Activated T-helper 17 cell treated with anti-CD3 and anti-CD28 coated beads, Interleukin-2, amount 50 U/mL, for 72 hours (primary cell): ENCODE measurements around the gene PSORS1C2. TPM values are rescaled to one million over a fixed set of nuclear protein-coding genes. Genes with fewer than 3 reads are reported as not detected.
A peak's percentile ranks its signal among the peaks of the same experiment; 100 is the strongest.

Source experiments
- ATAC-seq: fragments of 150-1000 bp; cut with Tn5 transposase; replicated peaks from 2 replicates; pipeline ENCODE4 v1.10.0; 2021; ENCODE audit warnings: mild to moderate bottlenecking, moderate library complexity
- H3K27ac Mint-ChIP-seq: one replicate; pipeline ENCODE4 v1.8.0; 2022; ENCODE audit warnings: mixed read lengths
- H3K27me3 Mint-ChIP-seq: one replicate; pipeline ENCODE4 v1.8.0; 2022; ENCODE audit warnings: mixed read lengths
- H3K36me3 Mint-ChIP-seq: one replicate; pipeline ENCODE4 v1.8.0; 2022; ENCODE audit warnings: low read depth, mild to moderate bottlenecking, mixed read lengths
- H3K4me1 Mint-ChIP-seq: one replicate; pipeline ENCODE4 v1.8.0; 2022; ENCODE audit warnings: mixed read lengths
- H3K4me3 Mint-ChIP-seq: one replicate; pipeline ENCODE4 v1.8.0; 2022; ENCODE audit warnings: mild to moderate bottlenecking, mixed read lengths
- H3K9me3 Mint-ChIP-seq: one replicate; pipeline ENCODE4 v1.8.0; 2022; ENCODE audit warnings: mixed read lengths
- total RNA-seq, 2 donors: library from RNA; stranded (reverse); gene quantifications; one replicate each; pipeline ENCODE4 v1.2.3, GENCODE V29; 2022

Gene PSORS1C2
- total RNA-seq, 2 donors from 2014 or later = not detected

DNA sequence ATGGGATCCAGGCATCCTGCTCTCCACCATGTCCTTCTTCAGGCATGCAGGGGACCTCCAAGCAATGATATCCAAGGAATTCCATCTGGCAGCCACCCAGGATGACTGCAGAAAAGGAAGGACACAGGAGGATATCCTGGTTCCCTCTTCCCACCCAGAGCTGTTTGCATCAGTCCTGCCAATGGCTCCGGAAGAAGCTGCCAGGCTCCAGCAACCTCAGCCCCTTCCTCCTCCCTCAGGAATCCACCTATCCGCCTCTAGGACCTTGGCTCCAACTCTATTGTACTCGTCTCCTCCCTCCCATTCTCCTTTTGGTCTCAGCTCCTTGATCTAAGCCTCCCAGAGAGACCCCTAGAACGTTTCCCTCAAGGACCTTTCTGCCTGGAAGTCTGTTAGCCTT, 733 bp upstream of the PSORS1C2 start:
- Mint-ChIP-seq H3K36me3 (peaks cover 13% of the 10 kb centered on the region), H3K4me1 (peaks cover 6% of the 10 kb centered on the region)

DNA sequence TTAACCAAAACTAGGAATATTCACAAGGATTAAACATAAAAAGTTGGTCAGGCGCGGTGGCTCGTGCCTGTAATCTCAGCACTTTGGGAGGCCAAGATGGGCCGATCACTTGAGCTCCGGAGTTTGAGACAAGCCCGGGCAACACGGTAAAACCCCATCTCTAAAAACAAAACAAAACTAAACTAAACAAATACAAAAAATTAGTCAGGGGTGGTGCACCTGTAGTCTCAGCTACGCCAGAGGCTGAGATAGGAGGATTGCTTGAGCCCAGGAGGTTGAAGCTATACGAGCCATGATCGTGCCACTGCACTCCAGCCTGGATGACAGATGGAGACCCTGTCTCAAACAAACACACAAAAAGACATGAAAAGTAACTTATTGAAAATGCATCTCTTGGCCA, 3.2 kb downstream of the PSORS1C2 start:
- Mint-ChIP-seq H3K27me3 (no peaks in the 10 kb centered on the region), H3K9me3 (no peaks in the 10 kb centered on the region), H3K4me3 (no peak overlapping the region), H3K4me1 (peaks cover 6% of the 10 kb centered on the region), H3K36me3 (no peaks in the 10 kb centered on the region), H3K27ac (no peak overlapping the region)
- no peak for ATAC-seq

More for the DNA sequence above, 733 bp upstream of the PSORS1C2 start:
- Mint-ChIP-seq H3K9me3 (no peaks in the 10 kb centered on the region), H3K4me3 (no peak overlapping the region), H3K27ac (no peak overlapping the region), H3K27me3 (no peaks in the 10 kb centered on the region)
- no peak for ATAC-seq

DNA sequence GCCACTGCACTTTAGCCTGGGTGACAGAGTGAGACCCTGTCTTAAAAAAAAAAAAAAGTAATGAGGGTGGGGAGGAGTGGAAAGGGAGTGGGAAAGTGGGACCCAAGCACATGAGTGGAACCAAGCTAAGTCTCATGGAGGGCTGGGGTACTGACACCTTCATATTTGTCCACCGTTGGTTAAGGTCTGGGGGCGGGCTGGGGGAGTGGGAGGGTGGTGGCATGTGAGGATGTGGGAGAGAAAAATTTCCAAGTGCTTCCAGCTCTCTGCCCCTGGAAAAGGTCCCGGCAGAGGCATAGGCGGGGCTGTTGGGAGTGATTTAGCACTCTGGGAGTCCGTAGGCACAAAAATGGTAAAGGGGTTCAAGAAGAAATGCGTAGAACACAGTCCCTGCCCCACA, 6.1 kb downstream of the PSORS1C2 start:
- Mint-ChIP-seq H3K9me3 (no peaks in the 10 kb centered on the region), H3K36me3 (no peaks in the 10 kb centered on the region), H3K27me3 (no peaks in the 10 kb centered on the region), H3K4me1 (peaks cover 10% of the 10 kb centered on the region), H3K4me3 (no peak overlapping the region), H3K27ac (no peak overlapping the region)
- ATAC-seq = no peak

DNA sequence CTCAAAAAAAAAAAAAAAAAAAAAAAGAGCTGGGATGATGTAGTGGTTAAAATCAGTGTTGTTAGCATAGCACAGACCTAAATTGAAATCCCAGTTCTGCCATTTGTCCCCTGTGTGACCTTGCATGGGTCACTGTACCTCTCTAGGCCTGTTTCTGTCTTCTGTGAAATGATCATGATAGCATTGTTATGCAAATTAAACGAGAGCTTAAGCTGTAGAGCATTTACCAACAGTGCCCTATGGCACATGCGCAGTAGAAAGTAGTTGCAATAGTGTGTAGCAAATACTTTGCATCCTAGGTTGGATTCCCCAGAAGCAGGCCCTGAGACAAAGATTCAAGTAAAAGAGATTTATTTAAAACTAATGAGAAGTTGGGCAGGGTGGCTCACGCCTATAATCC, 7.3 kb downstream of the PSORS1C2 start:
- no peaks in the 10 kb centered on the region for H3K27me3 Mint-ChIP-seq
- ATAC-seq = no peak
- peaks cover 5% of the 10 kb centered on the region for H3K4me1 Mint-ChIP-seq
- no peak overlapping the region for H3K27ac Mint-ChIP-seq
- H3K9me3 Mint-ChIP-seq = no peaks in the 10 kb centered on the region
- H3K4me3 Mint-ChIP-seq = no peak overlapping the region
- no peaks in the 10 kb centered on the region for H3K36me3 Mint-ChIP-seq

DNA sequence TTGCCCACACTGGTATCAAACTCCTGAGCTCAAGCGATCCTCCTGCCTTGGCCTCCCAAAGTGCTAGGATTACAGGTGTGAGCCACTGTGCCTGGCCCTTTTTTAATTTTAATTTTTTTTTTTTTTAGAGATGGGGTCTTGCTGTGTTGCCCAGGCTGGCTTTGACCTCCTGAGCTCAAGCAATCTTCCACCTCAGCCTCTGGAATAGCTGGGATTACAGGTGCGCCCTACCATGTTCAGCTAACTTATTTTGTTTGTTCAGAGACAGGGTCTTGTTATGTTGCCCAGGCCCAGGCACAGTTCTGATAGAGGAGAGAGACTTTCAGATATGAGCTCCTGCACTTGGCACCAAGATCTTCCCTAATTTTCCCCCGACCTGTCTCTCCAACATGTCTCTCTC, 8.1 kb downstream of the PSORS1C2 start:
- Mint-ChIP-seq H3K9me3 (no peaks in the 10 kb centered on the region), H3K36me3 (no peaks in the 10 kb centered on the region), H3K27ac (no peak overlapping the region)

DNA sequence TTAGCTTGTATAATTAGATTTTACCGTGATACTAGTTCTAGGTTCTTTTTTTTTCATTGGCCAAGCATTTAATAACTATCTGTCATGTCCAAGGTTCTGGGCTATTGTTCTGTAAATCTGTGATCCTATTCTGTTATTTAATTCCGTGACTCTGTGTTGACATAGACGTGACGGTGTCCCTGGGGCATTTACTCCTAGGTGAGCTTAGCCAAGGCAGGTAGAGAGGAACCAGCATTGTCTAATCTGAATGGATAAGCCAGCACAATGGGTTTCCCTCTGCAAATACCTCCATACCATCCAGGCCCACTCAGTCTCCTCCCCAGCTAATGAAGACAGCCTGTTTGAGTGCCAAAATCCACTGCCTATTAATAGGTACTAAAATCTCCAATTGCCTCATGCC, 9.7 kb downstream of the PSORS1C2 start:
- H3K27me3 Mint-ChIP-seq = no peaks in the 10 kb centered on the region
- no peaks in the 10 kb centered on the region for H3K36me3 Mint-ChIP-seq
- peaks cover 5% of the 10 kb centered on the region for H3K4me1 Mint-ChIP-seq
- no peak overlapping the region for H3K27ac Mint-ChIP-seq
- H3K4me3 Mint-ChIP-seq = no peak overlapping the region
- no peak for ATAC-seq
- H3K9me3 Mint-ChIP-seq = no peaks in the 10 kb centered on the region

More for the DNA sequence above, 8.1 kb downstream of the PSORS1C2 start:
- H3K27me3 Mint-ChIP-seq = no peaks in the 10 kb centered on the region
- ATAC-seq = no peak
- H3K4me1 Mint-ChIP-seq = peaks cover 5% of the 10 kb centered on the region
- no peak overlapping the region for H3K4me3 Mint-ChIP-seq

DNA sequence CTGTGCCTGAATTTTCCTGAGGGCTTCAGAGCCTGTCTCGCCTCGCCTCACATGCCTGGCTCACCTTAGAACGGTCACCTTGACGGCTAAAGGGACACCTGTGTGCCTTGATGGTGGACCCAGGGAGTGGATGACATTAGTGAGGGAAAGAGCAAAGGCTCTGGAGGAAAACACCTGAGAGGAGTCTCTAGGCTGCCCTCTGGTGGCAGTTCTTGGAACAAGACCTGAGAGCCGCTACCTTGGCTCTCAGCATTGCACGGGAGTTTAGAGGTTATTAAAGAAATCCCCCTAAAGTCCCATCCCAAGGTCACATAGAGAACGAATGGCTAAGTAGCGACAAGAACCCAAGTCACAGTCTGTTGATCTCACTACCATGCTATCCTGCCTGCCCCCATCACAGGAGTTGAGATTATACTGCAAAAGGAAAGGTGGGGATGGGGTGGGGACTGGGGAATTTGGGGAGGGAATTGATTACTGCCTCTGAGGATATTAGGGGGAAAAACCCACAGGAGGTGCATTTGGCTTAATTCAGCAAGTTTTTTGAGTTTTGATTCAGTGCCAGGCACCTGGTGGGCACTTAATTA, 10.7 kb downstream of the PSORS1C2 start:
- H3K27me3 Mint-ChIP-seq = no peaks in the 10 kb centered on the region
- H3K36me3 Mint-ChIP-seq = no peaks in the 10 kb centered on the region
- H3K4me1 Mint-ChIP-seq = peaks cover 5% of the 10 kb centered on the region
- H3K4me3 Mint-ChIP-seq = no peak overlapping the region
- peak; percentile 68 for ATAC-seq
- no peaks in the 10 kb centered on the region for H3K9me3 Mint-ChIP-seq
- no peak overlapping the region for H3K27ac Mint-ChIP-seq

DNA sequence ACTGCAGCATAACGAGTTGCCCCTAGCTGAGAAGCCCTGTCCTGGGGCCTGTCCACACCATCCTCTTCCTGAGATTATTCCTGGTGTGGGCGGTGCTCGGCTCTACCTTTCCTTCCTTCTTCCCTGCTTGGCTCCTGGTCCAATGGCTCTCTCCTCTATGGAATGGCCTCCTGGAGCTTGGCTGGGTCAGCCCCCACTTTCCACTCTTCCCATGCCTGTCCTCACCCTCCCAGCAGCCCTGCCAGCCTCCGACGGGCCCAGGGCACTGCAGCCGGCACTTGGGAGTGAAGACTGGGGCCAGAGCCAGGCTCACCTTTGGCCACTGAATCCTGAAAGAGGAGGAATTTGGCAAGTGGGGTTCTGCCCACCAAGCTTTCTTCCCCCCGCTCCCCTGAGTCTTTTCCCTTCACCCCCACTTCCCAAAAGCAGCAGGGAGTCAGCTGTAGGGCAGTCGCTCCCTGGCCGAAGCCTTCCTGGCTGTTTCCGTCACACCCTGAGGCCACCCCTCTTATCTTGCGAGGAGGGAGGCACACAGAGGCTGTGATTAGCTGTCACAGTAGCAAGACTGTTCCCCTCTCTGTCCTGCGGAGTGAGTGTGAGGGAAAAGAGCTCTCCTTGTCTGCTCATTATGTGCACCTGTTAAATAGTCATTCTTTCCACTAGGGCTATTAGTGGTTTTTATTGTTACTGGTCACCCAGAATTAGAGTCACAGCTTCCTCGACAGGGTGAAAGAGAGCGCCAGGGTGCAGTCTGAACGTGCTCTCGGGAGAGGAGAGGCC, 12.3 kb downstream of the PSORS1C2 start:
- peaks cover 5% of the 10 kb centered on the region for H3K4me1 Mint-ChIP-seq
- H3K27me3 Mint-ChIP-seq = no peaks in the 10 kb centered on the region
- H3K27ac Mint-ChIP-seq = no peak overlapping the region
- H3K9me3 Mint-ChIP-seq = no peaks in the 10 kb centered on the region
- H3K36me3 Mint-ChIP-seq = no peaks in the 10 kb centered on the region
- ATAC-seq = no peak
- H3K4me3 Mint-ChIP-seq = no peak overlapping the region

DNA sequence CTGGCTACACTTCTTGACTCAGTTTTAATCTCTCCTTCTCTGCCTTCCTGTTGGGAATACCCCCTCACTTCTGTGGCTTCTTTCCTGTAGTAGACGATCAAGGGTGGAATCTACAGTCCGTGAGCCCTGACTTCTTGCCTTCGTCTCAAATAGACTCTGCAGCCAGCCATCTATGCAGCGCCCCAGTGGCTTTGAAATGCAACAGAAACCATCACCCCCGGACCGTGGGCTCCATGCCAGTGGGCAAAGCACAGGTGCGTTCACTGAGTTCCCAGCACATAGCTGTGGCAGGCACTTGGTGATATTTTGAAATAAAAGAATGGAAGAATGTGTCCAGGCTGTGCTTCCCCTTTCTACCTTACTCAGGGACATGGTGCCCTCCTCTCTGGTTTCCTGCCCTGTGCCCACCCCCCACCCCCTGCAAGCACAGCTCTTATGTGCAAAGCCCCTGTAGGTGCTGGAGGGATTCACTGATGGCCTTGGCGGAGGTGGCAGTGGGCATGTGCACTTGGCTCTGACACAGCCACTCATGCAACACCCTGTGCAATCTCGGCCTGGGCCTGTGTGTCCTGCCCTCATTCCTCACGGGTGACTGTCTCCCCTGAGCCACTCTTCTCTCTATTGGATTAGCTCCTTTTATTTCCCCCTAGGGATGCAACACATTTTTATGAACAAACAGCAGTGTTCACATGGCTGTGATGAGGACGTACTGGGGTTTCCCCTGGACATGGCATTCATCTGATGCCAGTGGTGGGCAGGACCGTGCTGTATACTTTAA, 13.1 kb downstream of the PSORS1C2 start:
- Mint-ChIP-seq H3K9me3 (no peaks in the 10 kb centered on the region), H3K4me3 (no peak overlapping the region), H3K36me3 (no peaks in the 10 kb centered on the region), H3K4me1 (peaks cover 5% of the 10 kb centered on the region), H3K27me3 (no peaks in the 10 kb centered on the region), H3K27ac (no peak overlapping the region)
- no peak for ATAC-seq

DNA sequence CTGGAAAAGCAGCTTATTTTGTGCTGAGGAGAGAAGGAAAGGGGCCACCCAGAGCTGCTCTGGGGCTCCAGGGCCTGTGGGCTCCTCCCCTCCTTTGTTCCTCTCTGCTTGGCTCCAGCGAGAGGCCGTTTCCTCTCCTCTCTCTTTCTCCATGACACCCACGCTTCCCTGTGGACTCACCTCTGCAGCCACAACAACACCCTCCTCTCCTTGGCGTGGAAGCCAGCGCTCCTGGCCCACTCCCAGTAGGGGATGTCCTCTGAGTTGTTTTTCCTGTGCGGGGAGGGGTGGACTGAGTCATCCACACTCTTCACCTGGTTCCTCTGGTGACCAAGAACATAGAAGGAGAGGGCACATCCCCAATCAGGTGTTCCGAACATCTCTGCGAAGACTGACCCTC, 13.7 kb downstream of the PSORS1C2 start:
- Mint-ChIP-seq H3K36me3 (no peaks in the 10 kb centered on the region), H3K27me3 (no peaks in the 10 kb centered on the region), H3K4me3 (no peak overlapping the region), H3K4me1 (peaks cover 5% of the 10 kb centered on the region), H3K27ac (no peak overlapping the region), H3K9me3 (no peaks in the 10 kb centered on the region)
- ATAC-seq = no peak

DNA sequence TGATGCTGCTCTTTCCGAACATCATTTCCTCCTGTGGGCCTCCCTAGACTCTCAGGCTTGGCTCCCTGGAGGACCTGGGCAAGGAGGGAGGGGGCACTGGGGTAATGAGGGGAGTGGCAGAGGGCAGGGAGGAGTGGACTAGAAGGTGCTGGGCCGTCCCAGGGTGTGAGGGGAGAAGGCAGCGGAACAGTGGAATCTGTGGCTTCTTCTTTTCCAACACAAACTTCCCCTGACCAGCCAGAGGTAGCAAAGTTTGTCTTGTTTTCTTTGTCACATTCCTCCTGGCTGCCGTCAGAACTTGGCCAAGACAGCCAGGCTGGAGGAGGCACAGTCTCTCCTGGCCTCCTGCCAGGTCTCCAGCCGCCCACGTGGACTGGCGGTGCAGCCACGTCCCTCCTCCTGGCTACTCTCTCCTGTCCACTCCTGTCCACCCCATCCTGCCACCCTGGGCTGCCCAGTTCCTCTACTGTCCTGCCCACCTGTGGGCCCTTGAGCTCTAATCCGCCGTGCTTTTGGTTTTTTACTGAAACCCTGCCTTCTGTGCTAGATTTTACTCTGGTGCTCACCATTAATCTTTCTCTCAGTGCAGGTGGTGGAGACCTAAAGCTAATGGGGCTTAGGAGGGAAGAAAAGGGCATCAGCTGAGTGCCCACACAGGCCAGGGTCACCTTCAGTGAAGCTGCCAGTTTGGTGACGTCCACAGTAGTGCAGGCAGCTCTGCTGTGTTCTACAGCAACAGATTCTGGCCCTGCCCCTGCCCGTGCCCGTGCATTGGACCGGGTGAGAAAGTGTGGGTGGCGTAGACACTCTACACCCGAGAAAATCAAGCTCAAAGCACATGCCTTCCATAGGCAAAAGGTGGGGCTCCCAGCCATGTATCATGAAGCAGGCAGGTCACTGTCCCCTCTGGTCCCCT, 15.8 kb downstream of the PSORS1C2 start:
- no peaks in the 10 kb centered on the region for H3K36me3 Mint-ChIP-seq
- no peaks in the 10 kb centered on the region for H3K27me3 Mint-ChIP-seq
- H3K4me3 Mint-ChIP-seq = no peak overlapping the region
- no peaks in the 10 kb centered on the region for H3K9me3 Mint-ChIP-seq
- no peak overlapping the region for H3K27ac Mint-ChIP-seq
- H3K4me1 Mint-ChIP-seq = peaks cover 3% of the 10 kb centered on the region
- no peak for ATAC-seq

DNA sequence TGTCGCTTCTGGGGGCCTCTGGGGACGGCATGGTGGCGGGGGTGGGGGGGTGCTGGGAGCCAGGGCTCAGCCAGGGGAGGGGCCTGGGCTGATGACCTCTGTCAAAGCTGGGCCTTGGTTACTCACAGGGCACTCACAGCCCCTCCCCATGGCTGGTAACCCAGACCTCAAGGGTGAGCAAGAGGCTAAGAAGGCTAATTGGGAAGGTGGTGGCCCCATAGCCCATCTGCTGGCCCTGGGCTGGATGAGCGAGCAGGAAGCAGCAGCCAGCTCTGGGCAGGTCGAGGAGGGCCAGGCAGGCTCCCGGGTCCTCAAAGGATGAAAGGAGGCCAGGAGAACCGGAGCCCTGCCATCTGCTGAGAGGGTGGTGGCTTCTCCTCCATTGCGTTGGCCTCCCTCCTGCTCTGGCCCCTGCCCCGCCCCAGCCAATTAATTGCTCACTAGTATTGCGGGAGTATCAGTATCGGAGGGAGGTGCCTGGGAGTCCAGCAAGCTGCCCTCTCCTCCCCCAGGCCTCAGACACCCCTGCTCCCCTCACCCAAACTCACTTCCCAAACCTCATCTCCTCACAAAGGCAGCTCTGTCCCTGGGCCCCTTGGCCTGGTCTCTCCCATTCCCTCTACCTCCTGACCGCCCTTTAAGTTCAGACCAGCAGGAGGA, 17.6 kb downstream of the PSORS1C2 start:
- H3K27ac Mint-ChIP-seq = no peak overlapping the region
- no peak overlapping the region for H3K4me3 Mint-ChIP-seq
- H3K36me3 Mint-ChIP-seq = no peaks in the 10 kb centered on the region
- no peaks in the 10 kb centered on the region for H3K27me3 Mint-ChIP-seq
- H3K9me3 Mint-ChIP-seq = no peaks in the 10 kb centered on the region
- no peaks in the 10 kb centered on the region for H3K4me1 Mint-ChIP-seq
- no peak for ATAC-seq

DNA sequence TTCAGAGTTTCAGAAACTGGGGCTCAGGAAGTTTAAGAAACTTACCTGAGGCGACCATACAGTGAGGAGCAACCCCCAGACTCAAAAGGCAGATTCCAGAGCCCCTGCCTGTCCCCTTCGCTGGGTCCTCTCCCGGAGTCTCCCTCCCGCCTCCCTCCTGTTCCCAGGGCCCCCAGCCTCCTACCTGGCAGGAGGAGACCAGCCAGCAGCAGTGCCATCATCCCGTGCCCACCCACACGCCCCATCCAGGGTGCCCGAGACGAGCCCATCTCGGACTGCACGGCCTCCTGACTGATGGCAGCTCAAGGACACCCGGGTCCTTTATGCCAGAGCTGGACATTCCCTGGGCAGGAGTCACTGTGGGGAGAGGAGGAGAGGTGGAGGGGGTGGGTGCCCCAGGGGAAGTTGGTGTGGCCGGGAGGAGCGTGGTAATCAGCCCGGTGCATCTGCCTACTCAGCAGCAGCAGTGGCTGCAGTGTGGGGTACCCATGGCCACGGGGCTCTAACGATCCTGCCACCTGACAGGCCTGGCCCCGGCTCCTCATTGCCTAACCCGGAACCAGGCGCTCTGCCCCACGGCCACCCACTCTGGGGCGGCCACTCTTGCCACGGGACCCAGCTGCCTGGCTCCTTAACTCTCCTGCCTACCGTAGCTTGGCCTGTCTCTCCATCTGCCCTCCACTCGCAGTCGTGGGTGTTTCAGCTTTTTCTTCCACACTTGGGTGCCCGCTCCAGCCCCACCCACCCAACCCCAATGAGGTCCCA, 18.5 kb downstream of the PSORS1C2 start, which contains the start of gene CDSN:
Gene CDSN (minus strand): TSS at position 296 of the 765 bp plus-strand sequence. CDS start 27 bp downstream, at position 269.
- Mint-ChIP-seq H3K36me3 (no peaks in the 10 kb centered on the region), H3K4me3 (no peak within 1 kb of the TSS), H3K27me3 (peaks cover 5% of the 10 kb centered on the region), H3K4me1 (peaks cover 3% of the 10 kb centered on the region), H3K9me3 (no peaks in the 10 kb centered on the region), H3K27ac (no peak within 1 kb of the TSS)
- no peak for ATAC-seq
